ENCODE data around the gene GBE1. TPM values are rescaled to one million over a fixed set of nuclear protein-coding genes. Genes with fewer than 3 reads are reported as not detected.

GBE1 gene
- total RNA-seq, 2 donors from 2014 or later, result 8.4 to 12.3 TPM

GRCh38 chr3:81452418-81452817 lies 309.0 kb downstream of the GBE1 start:
- no peak for TF ChIP-seq CTCF (conservative IDR thresholded peaks at IDR 0.05)
- Mint-ChIP-seq H3K4me3 (no peak overlapping the region), H3K36me3 (ENCODE audit: low read depth) (no peaks in the 10 kb centered on the region), H3K27me3 (ENCODE audit: insufficient read depth) (no peaks in the 10 kb centered on the region), H3K9me3 (no peaks in the 10 kb centered on the region), H3K4me1 (peaks cover 20% of the 10 kb centered on the region), H3K27ac (no peak overlapping the region)
- no peak overlapping the region for H3K9ac ChIP-seq (ENCODE audit: extremely low read depth, low read length, poor library complexity, severe bottlenecking)
- H3K9me3 ChIP-seq (ENCODE audit: control insufficient read depth, low read length), result no peaks in the 10 kb centered on the region
- no peak for DNase-seq
- no peaks in the 10 kb centered on the region for H3K36me3 ChIP-seq (ENCODE audit: control insufficient read depth, insufficient read depth, low read length)
- no peak overlapping the region for H3K4me3 ChIP-seq (ENCODE audit: low read length)
- peaks cover 4% of the 10 kb centered on the region for H3K4me1 ChIP-seq (ENCODE audit: control insufficient read depth, insufficient read depth, low read length)
- H3K27me3 ChIP-seq (ENCODE audit: control insufficient read depth, insufficient read depth, low read length, poor library complexity, severe bottlenecking), result no peaks in the 10 kb centered on the region
- H3K27ac ChIP-seq (ENCODE audit: low read depth, low read length), result no peak overlapping the region

GRCh38 chr3:81451611-81452010 lies 309.8 kb downstream of the GBE1 start:
- Histone ChIP-seq H3K4me3 (ENCODE audit: low read length) (no peak overlapping the region), H3K4me1 (ENCODE audit: control insufficient read depth, insufficient read depth, low read length) (peaks cover 4% of the 10 kb centered on the region), H3K27ac (ENCODE audit: low read depth, low read length) (no peak overlapping the region), H3K36me3 (ENCODE audit: control insufficient read depth, insufficient read depth, low read length) (no peaks in the 10 kb centered on the region), H3K9ac (ENCODE audit: extremely low read depth, low read length, poor library complexity, severe bottlenecking) (no peak overlapping the region), H3K9me3 (ENCODE audit: control insufficient read depth, low read length) (no peaks in the 10 kb centered on the region), H3K27me3 (ENCODE audit: control insufficient read depth, insufficient read depth, low read length, poor library complexity, severe bottlenecking) (no peaks in the 10 kb centered on the region)
- no peaks in the 10 kb centered on the region for H3K36me3 Mint-ChIP-seq (ENCODE audit: low read depth)
- peaks cover 20% of the 10 kb centered on the region for H3K4me1 Mint-ChIP-seq
- TF ChIP-seq CTCF (conservative IDR thresholded peaks at IDR 0.05), result no peak
- no peak overlapping the region for H3K27ac Mint-ChIP-seq
- no peaks in the 10 kb centered on the region for H3K27me3 Mint-ChIP-seq (ENCODE audit: insufficient read depth)
- no peak for DNase-seq
- no peak overlapping the region for H3K4me3 Mint-ChIP-seq
- H3K9me3 Mint-ChIP-seq, result no peaks in the 10 kb centered on the region

GRCh38 chr3:81451140-81451539 lies 310.3 kb downstream of the GBE1 start:
- H3K27ac Mint-ChIP-seq, result no peak overlapping the region

More at GRCh38 chr3:81451140-81451539, 310.3 kb downstream of the GBE1 start:
- Mint-ChIP-seq H3K4me1 (peaks cover 20% of the 10 kb centered on the region), H3K36me3 (ENCODE audit: low read depth) (no peaks in the 10 kb centered on the region), H3K27me3 (ENCODE audit: insufficient read depth) (no peaks in the 10 kb centered on the region), H3K4me3 (no peak overlapping the region), H3K9me3 (no peaks in the 10 kb centered on the region)
- TF ChIP-seq CTCF (conservative IDR thresholded peaks at IDR 0.05), result no peak
- H3K36me3 ChIP-seq (ENCODE audit: control insufficient read depth, insufficient read depth, low read length), result no peaks in the 10 kb centered on the region
- no peaks in the 10 kb centered on the region for H3K9me3 ChIP-seq (ENCODE audit: control insufficient read depth, low read length)
- no peak overlapping the region for H3K9ac ChIP-seq (ENCODE audit: extremely low read depth, low read length, poor library complexity, severe bottlenecking)
- H3K27ac ChIP-seq (ENCODE audit: low read depth, low read length), result no peak overlapping the region
- no peaks in the 10 kb centered on the region for H3K27me3 ChIP-seq (ENCODE audit: control insufficient read depth, insufficient read depth, low read length, poor library complexity, severe bottlenecking)
- H3K4me1 ChIP-seq (ENCODE audit: control insufficient read depth, insufficient read depth, low read length), result peaks cover 4% of the 10 kb centered on the region
- DNase-seq, result no peak
- 97 to 100% methylated on average over 2 of the region's 2 CpGs for WGBS, 2 experiments (ENCODE audit: insufficient coverage in 1 of 2, insufficient read length in 1 of 2)
- H3K4me3 ChIP-seq (ENCODE audit: low read length), result no peak overlapping the region

All from endodermal cell (in vitro differentiated cells).